ENCODE measurements around the gene NFASC.

NFASC gene

DNA sequence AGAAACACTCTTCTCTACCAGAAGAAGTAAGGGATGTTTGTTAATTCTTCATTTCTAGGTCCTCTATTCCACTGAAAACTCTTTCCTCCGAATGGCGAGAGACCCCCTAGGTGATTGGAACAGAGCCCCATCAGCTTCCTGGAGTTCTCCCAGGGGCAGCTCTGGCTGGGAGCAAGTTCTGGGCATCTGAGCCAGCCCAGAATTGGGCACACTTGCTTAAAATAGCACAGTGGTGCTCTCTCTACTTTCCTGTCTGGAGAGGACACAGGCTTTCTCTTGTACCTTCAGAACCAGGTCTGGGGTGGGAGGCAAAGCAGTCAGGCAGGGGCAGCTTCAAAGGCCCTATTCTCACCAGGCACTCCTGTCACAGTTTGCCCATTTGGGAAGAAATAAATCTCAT, 89.2 kb downstream of the NFASC start:
- H3K36me3 ChIP-seq (ENCODE audit: control insufficient read depth, low read length), result no peaks in the 10 kb centered on the region
- H3K4me3 ChIP-seq (ENCODE audit: low read length), result no peak overlapping the region
- no peaks in the 10 kb centered on the region for H3F3A ChIP-seq (ENCODE audit: control insufficient read depth, insufficient read depth)
- H3K27me3 ChIP-seq (ENCODE audit: control insufficient read depth, low read length), result peaks cover 48% of the 10 kb centered on the region
- no peak for TF ChIP-seq EZH2phosphoT487 (IDR thresholded peaks at IDR 0.05; ENCODE audit: borderline replicate concordance, low read length)
- TF ChIP-seq, protein P1, sequence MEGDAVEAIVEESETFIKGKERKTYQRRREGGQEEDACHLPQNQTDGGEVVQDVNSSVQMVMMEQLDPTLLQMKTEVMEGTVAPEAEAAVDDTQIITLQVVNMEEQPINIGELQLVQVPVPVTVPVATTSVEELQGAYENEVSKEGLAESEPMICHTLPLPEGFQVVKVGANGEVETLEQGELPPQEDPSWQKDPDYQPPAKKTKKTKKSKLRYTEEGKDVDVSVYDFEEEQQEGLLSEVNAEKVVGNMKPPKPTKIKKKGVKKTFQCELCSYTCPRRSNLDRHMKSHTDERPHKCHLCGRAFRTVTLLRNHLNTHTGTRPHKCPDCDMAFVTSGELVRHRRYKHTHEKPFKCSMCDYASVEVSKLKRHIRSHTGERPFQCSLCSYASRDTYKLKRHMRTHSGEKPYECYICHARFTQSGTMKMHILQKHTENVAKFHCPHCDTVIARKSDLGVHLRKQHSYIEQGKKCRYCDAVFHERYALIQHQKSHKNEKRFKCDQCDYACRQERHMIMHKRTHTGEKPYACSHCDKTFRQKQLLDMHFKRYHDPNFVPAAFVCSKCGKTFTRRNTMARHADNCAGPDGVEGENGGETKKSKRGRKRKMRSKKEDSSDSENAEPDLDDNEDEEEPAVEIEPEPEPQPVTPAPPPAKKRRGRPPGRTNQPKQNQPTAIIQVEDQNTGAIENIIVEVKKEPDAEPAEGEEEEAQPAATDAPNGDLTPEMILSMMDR (IDR thresholded peaks at IDR 0.05; ENCODE audit: low read depth, low read length, poor library complexity, severe bottlenecking), result no peak
- peaks cover 6% of the 10 kb centered on the region for H3K4me1 ChIP-seq (ENCODE audit: control insufficient read depth, low read length)
- H3K9me2 ChIP-seq (replicated peaks; ENCODE audit: control insufficient read depth, low read length), result no peaks in the 10 kb centered on the region
- no peak overlapping the region for H3K4me2 ChIP-seq (ENCODE audit: low read length)
- peaks cover 4% of the 10 kb centered on the region; the same call in 1 of the 2 replicates for H4K20me1 ChIP-seq (ENCODE audit: control insufficient read depth, insufficient read depth, low read depth, low read length)
- H3K9me3 ChIP-seq (ENCODE audit: control insufficient read depth, insufficient read depth, low read length), result no peaks in the 10 kb centered on the region
- no peak overlapping the region for H3K27ac ChIP-seq (ENCODE audit: low read depth, low read length)
- no peaks in the 10 kb centered on the region for H3K79me2 ChIP-seq (ENCODE audit: control insufficient read depth, low read length)

DNA sequence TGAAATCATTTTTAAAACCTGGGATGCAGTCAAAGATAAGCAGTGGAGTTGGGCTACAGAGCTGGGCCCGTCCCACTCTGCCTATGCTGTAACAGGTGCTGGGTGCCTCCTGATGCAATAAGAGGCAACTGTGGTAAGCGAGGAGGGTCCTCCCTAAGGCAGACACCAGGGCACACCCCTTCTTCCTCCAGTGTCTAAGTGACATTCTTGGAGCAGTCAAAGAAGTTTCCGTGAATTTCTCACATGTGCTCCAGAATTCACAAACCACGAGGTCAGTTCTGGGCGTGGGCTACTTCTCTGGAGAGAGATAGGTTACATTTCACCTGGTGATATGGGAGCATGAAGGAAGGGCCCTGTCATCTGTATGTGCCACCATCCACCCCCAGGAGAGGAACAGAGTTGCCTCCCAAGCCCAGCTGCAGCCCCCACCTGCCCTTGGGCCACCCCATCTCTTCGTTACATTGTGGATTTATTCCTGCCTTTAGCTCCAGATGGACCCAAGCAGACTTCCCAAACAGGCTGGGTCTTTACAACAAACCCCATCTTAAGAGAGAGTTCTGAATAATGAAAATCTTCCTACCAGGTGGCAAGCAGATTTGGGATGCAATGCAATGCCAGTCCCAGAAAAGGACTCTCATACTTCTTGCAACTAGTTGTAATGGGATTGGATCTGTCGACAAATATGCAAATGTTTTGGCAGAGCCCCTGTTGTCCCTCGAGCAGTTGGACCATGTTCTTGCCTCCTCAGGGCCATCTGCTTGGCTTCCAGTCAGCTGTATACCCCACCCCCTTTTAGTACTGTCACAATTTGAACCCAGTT, 89.9 kb downstream of the NFASC start:
- no peak for TF ChIP-seq EZH2phosphoT487 (IDR thresholded peaks at IDR 0.05; ENCODE audit: borderline replicate concordance, low read length)
- TF ChIP-seq, protein P1 (IDR thresholded peaks at IDR 0.05; ENCODE audit: low read depth, low read length, poor library complexity, severe bottlenecking), result no peak
- no peak overlapping the region for H3K4me3 ChIP-seq (ENCODE audit: low read length)
- H3K27ac ChIP-seq (ENCODE audit: low read depth, low read length), result no peak overlapping the region
- peaks cover 6% of the 10 kb centered on the region for H3K4me1 ChIP-seq (ENCODE audit: control insufficient read depth, low read length)
- H3K9me2 ChIP-seq (replicated peaks; ENCODE audit: control insufficient read depth, low read length), result no peaks in the 10 kb centered on the region
- H3K79me2 ChIP-seq (ENCODE audit: control insufficient read depth, low read length), result no peaks in the 10 kb centered on the region
- peaks cover 4% of the 10 kb centered on the region; the same call in 1 of the 2 replicates for H4K20me1 ChIP-seq (ENCODE audit: control insufficient read depth, insufficient read depth, low read depth, low read length)
- H3K27me3 ChIP-seq (ENCODE audit: control insufficient read depth, low read length), result peaks cover 51% of the 10 kb centered on the region
- no peaks in the 10 kb centered on the region for H3K36me3 ChIP-seq (ENCODE audit: control insufficient read depth, low read length)
- H3F3A ChIP-seq (ENCODE audit: control insufficient read depth, insufficient read depth), result no peaks in the 10 kb centered on the region
- H3K4me2 ChIP-seq (ENCODE audit: low read length), result no peak overlapping the region
- no peaks in the 10 kb centered on the region for H3K9me3 ChIP-seq (ENCODE audit: control insufficient read depth, insufficient read depth, low read length)

- H3K4me3 ChIP-seq (ENCODE audit: low read length), result no peak overlapping the region
- H4K20me1 ChIP-seq (ENCODE audit: control insufficient read depth, insufficient read depth, low read depth, low read length), result peaks cover 4% of the 10 kb centered on the region; the same call in 1 of the 2 replicates
- no peak for TF ChIP-seq EZH2phosphoT487 (IDR thresholded peaks at IDR 0.05; ENCODE audit: borderline replicate concordance, low read length)
- TF ChIP-seq, protein P1 (IDR thresholded peaks at IDR 0.05; ENCODE audit: low read depth, low read length, poor library complexity, severe bottlenecking), result no peak
- H3K9me2 ChIP-seq (replicated peaks; ENCODE audit: control insufficient read depth, low read length), result no peaks in the 10 kb centered on the region
- no peaks in the 10 kb centered on the region for H3K79me2 ChIP-seq (ENCODE audit: control insufficient read depth, low read length)
- H3F3A ChIP-seq (ENCODE audit: control insufficient read depth, insufficient read depth), result no peaks in the 10 kb centered on the region
- peaks cover 6% of the 10 kb centered on the region for H3K4me1 ChIP-seq (ENCODE audit: control insufficient read depth, low read length)
- no peak overlapping the region for H3K27ac ChIP-seq (ENCODE audit: low read depth, low read length)
- no peak overlapping the region for H3K4me2 ChIP-seq (ENCODE audit: low read length)
- no peaks in the 10 kb centered on the region for H3K9me3 ChIP-seq (ENCODE audit: control insufficient read depth, insufficient read depth, low read length)
- no peaks in the 10 kb centered on the region for H3K36me3 ChIP-seq (ENCODE audit: control insufficient read depth, low read length)
- H3K27me3 ChIP-seq (ENCODE audit: control insufficient read depth, low read length), result peaks cover 44% of the 10 kb centered on the region
These were observed 91.2 kb downstream of the NFASC start for GRCh38 chr1:204961765-204962419.
